K562 (cell line): Measurements from ENCODE around the gene NES. TPM values are rescaled to one million over a fixed set of nuclear protein-coding genes. Genes with fewer than 3 reads are reported as not detected.

ENCODE experiments used
- ARNT ChIP-seq, 2 experiments: fragments of 450-650 bp; IDR thresholded peaks; 2 replicates each; pipeline ENCODE4 v1.6.1; 2016; ENCODE audit warnings: mild to moderate bottlenecking in 1 of 2
- BRCA1 ChIP-seq, 2 experiments: fragments of 450-650 bp in 1 of 2; sonication (generic) in 1 of 2; formaldehyde crosslinking in 1 of 2; IDR thresholded peaks; 2 replicates each; pipeline versions ENCODE4 v1.5.0 to v1.6.1; 2017 to 2020; ENCODE audit warnings: mild to moderate bottlenecking in 1 of 2, missing genetic modification reagents in 1 of 2
- C11orf30 ChIP-seq: fragments of 450-650 bp; IDR thresholded peaks from 2 replicates; pipeline ENCODE4 v1.6.1; 2016; ENCODE audit warnings: low read depth, mild to moderate bottlenecking
- CHD2 ChIP-seq: IDR thresholded peaks from 2 replicates; pipeline ENCODE4 v1.6.1; 2011; ENCODE audit warnings: low read depth, low read length
- NEUROD1 ChIP-seq: fragments of 150-350 bp; IDR thresholded peaks from 2 replicates; pipeline ENCODE4 v1.6.1; 2014; ENCODE audit warnings: borderline replicate concordance, low read length, low read depth; ENCODE audit not compliant: partially characterized antibody
- RFX1 ChIP-seq: fragments of 450-650 bp; IDR thresholded peaks from 2 replicates; pipeline ENCODE4 v1.6.1; 2016; ENCODE audit warnings: mild to moderate bottlenecking, moderate library complexity
- SIX5 ChIP-seq, 2 experiments: IDR thresholded peaks; 2 replicates each; pipeline ENCODE4 v1.6.1; 2011; ENCODE audit warnings: low read length in 2 of 2, borderline replicate concordance in 1 of 2, low read depth in 1 of 2, mild to moderate bottlenecking in 1 of 2, moderate library complexity in 1 of 2; ENCODE audit not compliant: insufficient read depth in 1 of 2
- SMARCC2 ChIP-seq: fragments of 450-650 bp; IDR thresholded peaks from 2 replicates; pipeline ENCODE4 v1.6.1; 2017; ENCODE audit warnings: antibody characterized with exemption, moderate library complexity, mild to moderate bottlenecking, low read depth
- SRSF9 ChIP-seq: fragments of 200-400 bp; formaldehyde crosslinking; IDR thresholded peaks from 2 replicates; pipeline ENCODE4 v1.6.1; 2017; ENCODE audit warnings: low read depth, low read length, borderline replicate concordance
- TRIM24 ChIP-seq, 2 experiments: fragments of 450-650 bp; IDR thresholded peaks; 2 replicates each; pipeline ENCODE4 v1.6.1; 2016
- XRCC4 ChIP-seq: IDR thresholded peaks from one replicate; pipeline ENCODE4 v1.6.1; 2011; ENCODE audit not compliant: insufficient read depth, insufficient read length; ENCODE audit errors: extremely low read depth
- ZNF668 ChIP-seq: fragments of 250-450 bp; sonication (Bioruptor Pico); IDR thresholded peaks from 2 replicates; pipeline ENCODE4 v1.8.0; 2022; ENCODE audit warnings: mild to moderate bottlenecking, inconsistent platforms
- polyA plus RNA-seq, 8 experiments: library from polyadenylated mRNA; depleted of rRNA in 4 of 8; stranded (reverse) in 5 of 8; unstranded in 3 of 8; fragments of >200 nt; fragmentation: Nextera tagmentation in 2 of 8; fragmentation: Illumina TruSeq in 1 of 8; extraction: Ambion mirVana in 2 of 8; extraction: Trizol in 1 of 8; gene quantifications; 2 replicates each; pipeline versions ENCODE4 v1.2.1 to v1.2.3, GENCODE V29; 2011 to 2014; ENCODE audit warnings: inconsistent platforms in 1 of 8, missing spikeins in 1 of 8
- total RNA-seq, 7 experiments: library from RNA; depleted of rRNA in 6 of 7; stranded (reverse); fragments of >200 nt in 6 of 7; fragmentation: Illumina TruSeq in 2 of 7; extraction: Trizol in 2 of 7; gene quantifications; 2 replicates each; pipeline versions ENCODE4 v1.2.1 to v1.2.3, GENCODE V29; 2011 to 2021; ENCODE audit warnings: low replicate concordance in 1 of 7
- TF ChIP-seq, protein P1 (sequence below): fragments of 450-650 bp; IDR thresholded peaks from 2 replicates; pipeline ENCODE4 v1.6.1; 2016; ENCODE audit warnings: mild to moderate bottlenecking, moderate library complexity
- TF ChIP-seq, protein P2 (sequence below): fragments of 450-650 bp; formaldehyde crosslinking; IDR thresholded peaks from 2 replicates; pipeline ENCODE4 v1.4.0; 2020; ENCODE audit warnings: mild to moderate bottlenecking, moderate library complexity
- TF ChIP-seq, protein P3 (sequence below): fragments of 450-650 bp; formaldehyde crosslinking; IDR thresholded peaks from 2 replicates; pipeline ENCODE4 v1.4.0; 2022; ENCODE audit warnings: missing genetic modification characterization

The NES gene
- total and polyA plus RNA-seq, 9 of the 15 experiments (the other 6 are each of a cell fraction or from before 2014, with no cell fraction given), result 0.10 to 8.6 (median 4.2) TPM

DNA sequence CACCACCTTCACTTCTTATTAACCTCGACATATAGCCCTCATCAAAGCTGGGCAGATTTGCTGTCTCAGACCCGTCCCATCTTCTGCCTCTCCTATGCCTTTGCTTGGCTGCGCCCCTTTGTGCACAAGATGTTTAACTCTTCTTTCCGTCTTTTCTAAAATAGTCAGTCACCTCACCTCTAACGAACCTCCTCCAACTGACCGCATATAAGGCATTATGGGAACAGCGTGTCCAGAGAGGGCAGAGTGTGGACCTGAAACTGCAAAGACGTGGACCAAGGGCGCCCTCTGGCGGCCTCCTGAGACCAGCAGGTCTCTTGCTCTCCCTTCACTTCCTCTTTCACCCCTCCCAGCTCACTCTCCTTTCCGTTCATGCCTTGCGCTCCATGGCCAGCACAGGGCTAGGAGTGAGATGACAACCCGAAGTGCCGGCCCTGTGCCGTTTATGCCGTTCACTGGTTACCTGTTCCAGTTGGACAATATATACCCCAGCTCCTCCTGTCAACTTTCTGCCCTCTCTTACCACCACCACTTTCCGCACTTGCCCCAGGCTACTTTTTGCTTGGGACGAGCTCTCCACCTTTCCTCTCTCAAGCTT, 48.6 kb upstream of the NES start (continued):
- TF ChIP-seq, protein P1, sequence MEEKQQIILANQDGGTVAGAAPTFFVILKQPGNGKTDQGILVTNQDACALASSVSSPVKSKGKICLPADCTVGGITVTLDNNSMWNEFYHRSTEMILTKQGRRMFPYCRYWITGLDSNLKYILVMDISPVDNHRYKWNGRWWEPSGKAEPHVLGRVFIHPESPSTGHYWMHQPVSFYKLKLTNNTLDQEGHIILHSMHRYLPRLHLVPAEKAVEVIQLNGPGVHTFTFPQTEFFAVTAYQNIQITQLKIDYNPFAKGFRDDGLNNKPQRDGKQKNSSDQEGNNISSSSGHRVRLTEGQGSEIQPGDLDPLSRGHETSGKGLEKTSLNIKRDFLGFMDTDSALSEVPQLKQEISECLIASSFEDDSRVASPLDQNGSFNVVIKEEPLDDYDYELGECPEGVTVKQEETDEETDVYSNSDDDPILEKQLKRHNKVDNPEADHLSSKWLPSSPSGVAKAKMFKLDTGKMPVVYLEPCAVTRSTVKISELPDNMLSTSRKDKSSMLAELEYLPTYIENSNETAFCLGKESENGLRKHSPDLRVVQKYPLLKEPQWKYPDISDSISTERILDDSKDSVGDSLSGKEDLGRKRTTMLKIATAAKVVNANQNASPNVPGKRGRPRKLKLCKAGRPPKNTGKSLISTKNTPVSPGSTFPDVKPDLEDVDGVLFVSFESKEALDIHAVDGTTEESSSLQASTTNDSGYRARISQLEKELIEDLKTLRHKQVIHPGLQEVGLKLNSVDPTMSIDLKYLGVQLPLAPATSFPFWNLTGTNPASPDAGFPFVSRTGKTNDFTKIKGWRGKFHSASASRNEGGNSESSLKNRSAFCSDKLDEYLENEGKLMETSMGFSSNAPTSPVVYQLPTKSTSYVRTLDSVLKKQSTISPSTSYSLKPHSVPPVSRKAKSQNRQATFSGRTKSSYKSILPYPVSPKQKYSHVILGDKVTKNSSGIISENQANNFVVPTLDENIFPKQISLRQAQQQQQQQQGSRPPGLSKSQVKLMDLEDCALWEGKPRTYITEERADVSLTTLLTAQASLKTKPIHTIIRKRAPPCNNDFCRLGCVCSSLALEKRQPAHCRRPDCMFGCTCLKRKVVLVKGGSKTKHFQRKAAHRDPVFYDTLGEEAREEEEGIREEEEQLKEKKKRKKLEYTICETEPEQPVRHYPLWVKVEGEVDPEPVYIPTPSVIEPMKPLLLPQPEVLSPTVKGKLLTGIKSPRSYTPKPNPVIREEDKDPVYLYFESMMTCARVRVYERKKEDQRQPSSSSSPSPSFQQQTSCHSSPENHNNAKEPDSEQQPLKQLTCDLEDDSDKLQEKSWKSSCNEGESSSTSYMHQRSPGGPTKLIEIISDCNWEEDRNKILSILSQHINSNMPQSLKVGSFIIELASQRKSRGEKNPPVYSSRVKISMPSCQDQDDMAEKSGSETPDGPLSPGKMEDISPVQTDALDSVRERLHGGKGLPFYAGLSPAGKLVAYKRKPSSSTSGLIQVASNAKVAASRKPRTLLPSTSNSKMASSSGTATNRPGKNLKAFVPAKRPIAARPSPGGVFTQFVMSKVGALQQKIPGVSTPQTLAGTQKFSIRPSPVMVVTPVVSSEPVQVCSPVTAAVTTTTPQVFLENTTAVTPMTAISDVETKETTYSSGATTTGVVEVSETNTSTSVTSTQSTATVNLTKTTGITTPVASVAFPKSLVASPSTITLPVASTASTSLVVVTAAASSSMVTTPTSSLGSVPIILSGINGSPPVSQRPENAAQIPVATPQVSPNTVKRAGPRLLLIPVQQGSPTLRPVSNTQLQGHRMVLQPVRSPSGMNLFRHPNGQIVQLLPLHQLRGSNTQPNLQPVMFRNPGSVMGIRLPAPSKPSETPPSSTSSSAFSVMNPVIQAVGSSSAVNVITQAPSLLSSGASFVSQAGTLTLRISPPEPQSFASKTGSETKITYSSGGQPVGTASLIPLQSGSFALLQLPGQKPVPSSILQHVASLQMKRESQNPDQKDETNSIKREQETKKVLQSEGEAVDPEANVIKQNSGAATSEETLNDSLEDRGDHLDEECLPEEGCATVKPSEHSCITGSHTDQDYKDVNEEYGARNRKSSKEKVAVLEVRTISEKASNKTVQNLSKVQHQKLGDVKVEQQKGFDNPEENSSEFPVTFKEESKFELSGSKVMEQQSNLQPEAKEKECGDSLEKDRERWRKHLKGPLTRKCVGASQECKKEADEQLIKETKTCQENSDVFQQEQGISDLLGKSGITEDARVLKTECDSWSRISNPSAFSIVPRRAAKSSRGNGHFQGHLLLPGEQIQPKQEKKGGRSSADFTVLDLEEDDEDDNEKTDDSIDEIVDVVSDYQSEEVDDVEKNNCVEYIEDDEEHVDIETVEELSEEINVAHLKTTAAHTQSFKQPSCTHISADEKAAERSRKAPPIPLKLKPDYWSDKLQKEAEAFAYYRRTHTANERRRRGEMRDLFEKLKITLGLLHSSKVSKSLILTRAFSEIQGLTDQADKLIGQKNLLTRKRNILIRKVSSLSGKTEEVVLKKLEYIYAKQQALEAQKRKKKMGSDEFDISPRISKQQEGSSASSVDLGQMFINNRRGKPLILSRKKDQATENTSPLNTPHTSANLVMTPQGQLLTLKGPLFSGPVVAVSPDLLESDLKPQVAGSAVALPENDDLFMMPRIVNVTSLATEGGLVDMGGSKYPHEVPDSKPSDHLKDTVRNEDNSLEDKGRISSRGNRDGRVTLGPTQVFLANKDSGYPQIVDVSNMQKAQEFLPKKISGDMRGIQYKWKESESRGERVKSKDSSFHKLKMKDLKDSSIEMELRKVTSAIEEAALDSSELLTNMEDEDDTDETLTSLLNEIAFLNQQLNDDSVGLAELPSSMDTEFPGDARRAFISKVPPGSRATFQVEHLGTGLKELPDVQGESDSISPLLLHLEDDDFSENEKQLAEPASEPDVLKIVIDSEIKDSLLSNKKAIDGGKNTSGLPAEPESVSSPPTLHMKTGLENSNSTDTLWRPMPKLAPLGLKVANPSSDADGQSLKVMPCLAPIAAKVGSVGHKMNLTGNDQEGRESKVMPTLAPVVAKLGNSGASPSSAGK, result peak; percentile 59; the same call in 1 of the 2 replicates
- TF ChIP-seq NEUROD1 (peak; percentile 65), ZNF668 (no peak), XRCC4 (no peak), ARNT (IDR thresholded peaks at IDR 0.05) (0 out of 4 replicates have a peak, but pooled peaks have one; percentile 20 to 64), BRCA1 (IDR thresholded peaks at IDR 0.05) (no peak), BRCA1 (CRISPR knock-in tag; IDR thresholded peaks at IDR 0.05) (no peak), SMARCC2 (no peak), C11orf30 (peak; percentile 65), SIX5 (IDR thresholded peaks at IDR 0.05; ENCODE audit: borderline replicate concordance in 1 of 2, insufficient read depth in 1 of 2, low read depth in 1 of 2, low read length in 2 of 2) (no peak), SRSF9 (no peak), CHD2 (no peak), RFX1 (no peak), TRIM24 (IDR thresholded peaks at IDR 0.05) (no peak)
- TF ChIP-seq, protein P2, sequence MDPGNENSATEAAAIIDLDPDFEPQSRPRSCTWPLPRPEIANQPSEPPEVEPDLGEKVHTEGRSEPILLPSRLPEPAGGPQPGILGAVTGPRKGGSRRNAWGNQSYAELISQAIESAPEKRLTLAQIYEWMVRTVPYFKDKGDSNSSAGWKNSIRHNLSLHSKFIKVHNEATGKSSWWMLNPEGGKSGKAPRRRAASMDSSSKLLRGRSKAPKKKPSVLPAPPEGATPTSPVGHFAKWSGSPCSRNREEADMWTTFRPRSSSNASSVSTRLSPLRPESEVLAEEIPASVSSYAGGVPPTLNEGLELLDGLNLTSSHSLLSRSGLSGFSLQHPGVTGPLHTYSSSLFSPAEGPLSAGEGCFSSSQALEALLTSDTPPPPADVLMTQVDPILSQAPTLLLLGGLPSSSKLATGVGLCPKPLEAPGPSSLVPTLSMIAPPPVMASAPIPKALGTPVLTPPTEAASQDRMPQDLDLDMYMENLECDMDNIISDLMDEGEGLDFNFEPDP (CRISPR knock-in tag), result no peak
- TF ChIP-seq, protein P3, sequence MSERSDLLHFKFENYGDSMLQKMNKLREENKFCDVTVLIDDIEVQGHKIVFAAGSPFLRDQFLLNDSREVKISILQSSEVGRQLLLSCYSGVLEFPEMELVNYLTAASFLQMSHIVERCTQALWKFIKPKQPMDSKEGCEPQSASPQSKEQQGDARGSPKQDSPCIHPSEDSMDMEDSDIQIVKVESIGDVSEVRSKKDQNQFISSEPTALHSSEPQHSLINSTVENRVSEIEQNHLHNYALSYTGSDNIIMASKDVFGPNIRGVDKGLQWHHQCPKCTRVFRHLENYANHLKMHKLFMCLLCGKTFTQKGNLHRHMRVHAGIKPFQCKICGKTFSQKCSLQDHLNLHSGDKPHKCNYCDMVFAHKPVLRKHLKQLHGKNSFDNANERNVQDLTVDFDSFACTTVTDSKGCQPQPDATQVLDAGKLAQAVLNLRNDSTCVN (CRISPR knock-in tag), result no peak
